HG03520 (cell line): ENCODE data around the gene DENND4C.
"Not testable (repeated sequence)": the region's sequence is repeated elsewhere in the genome, so short reads cannot be mapped to it uniquely, and the experiment has no call there.

Experiments used
- ATAC-seq: cut with Tn5 transposase; IDR thresholded peaks from one replicate; pipeline ENCODE4 v1.9.1; 2021; ENCODE audit warnings: mild to moderate bottlenecking, moderate library complexity; ENCODE audit not compliant: unreplicated experiment

Gene DENND4C

DNA sequence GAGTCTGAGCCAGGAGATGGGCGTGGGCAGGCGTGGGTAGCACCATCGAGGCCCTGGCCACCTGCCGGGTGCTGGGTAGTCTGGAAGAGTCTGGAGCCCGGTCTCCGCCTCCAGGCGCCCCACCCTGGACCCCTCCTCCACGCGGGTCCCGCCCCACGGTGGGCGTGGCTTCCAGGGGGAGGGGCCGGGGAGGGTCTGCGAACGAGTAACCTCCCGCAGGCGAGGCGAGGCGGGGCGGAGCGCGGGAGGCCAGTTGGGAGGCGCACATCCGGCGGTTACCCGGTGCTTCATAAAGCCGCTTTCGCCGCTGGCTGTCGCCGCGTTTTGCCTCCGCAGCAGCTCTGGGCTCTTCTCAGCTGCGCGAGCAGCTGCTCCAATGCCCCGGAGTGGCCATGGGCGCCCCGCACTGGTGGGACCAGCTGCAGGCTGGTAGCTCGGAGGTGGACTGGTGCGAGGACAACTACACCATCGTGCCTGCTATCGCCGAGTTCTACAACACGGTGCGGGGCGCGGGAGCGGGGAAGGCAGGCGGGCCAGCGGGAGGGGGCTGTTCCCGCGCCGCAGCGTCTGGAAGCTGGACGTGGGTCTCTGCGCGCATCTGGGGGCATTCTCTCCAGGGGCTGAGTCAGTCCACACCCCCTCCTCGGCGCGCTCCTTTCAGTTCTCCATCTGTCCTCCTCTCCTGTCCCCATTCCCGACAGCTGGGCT, 178.4 kb downstream of the DENND4C start, which contains the start of gene ACER2:
TSS of gene ACER2 (plus strand) at position 317 of the 708 bp plus-strand sequence. CDS start at position 393, 76 bp downstream.
- ATAC-seq = peak; percentile 92

DNA sequence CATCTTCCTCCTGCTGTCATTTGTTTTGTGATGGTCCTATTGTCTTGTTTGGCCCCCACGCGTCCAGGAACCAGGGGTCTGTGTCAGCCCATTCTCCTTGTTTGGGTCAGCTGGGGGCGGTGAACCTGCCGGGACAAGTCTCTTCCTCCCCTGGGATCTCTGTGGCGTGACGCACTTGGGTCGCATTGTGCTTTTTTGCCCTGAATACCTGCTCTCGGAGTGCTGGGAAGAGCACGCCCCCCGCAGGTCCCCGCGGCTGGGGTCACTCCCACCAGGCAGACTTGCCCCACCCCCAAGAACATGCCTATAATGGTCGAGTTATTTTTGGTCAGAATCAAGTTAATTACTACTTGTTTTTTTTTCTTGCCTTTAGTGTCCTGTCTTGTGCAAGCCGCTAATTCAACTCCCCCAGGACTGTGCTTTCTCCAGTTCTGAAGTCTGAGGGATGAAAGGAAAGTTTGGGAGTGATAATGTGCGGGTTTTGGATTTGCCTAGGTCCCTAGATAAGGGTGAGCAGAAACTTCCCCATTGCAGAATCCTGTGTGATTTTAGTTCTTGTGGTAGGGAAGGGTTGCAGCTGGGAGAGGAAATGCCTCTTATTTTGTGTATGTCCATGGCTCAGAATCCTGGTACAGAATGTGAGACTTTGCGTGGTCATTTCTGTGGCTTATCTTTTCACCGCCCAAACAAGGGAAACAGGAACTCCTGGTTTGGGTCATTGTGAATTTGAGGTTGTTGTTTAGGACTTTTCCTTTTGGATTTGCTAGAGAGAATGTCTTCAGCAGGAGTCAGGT, 179.1 kb downstream of the DENND4C start:
- no peak for ATAC-seq

DNA sequence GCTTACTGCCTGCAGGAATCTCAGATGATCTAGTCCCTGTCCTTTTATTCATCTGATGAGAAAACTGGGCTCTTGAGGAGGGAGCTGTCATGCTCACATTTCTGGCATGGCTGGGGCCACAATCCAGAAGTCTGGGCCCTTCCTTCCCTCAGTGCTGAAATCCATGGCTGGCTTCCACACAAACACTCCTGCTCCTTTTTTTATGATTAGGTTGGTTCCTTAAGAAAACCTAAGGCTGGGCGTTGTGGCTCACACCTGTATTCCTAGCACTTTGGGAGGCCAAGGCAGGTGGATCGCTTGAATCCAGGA, 179.7 kb downstream of the DENND4C start:
- no peak for ATAC-seq

DNA sequence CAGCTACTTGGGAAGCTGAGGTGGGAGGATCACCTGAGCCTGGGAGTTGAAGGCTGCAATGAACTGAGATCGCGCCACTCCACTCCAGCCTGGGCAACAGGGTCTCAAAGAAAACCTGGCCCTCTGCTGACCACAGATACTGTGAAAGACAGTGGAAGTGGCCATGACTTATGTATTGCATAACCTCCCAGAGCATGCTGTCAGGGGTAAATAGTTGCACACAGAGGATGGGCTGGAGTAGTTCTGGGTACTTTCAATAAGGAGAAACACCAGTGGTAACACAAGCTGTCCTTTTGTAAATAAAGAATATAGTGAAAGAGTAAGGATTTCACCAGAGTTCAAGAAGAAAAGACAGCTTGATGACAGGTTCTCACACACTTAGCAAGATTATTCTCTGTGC, 180.1 kb downstream of the DENND4C start:
- ATAC-seq = no peak

DNA sequence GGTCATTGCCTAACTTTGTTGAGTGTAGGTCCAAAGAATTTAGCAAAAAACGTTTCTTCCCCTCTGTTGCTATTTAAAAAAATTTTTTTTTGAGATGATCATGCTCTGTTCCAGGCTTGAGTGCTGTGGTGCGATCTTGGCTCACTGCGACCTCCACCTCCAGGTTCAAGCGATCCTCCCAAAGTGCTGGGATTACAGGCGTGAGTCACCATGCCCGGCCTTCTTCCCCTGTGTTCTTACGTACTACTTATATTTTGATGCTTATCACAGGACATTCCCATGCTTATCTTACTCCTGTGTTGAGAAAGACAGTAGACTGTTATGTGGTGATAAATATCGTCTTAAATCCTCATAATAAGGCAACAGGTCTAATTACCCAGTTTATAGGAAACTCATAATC, 180.8 kb downstream of the DENND4C start:
- ATAC-seq = no peak

DNA sequence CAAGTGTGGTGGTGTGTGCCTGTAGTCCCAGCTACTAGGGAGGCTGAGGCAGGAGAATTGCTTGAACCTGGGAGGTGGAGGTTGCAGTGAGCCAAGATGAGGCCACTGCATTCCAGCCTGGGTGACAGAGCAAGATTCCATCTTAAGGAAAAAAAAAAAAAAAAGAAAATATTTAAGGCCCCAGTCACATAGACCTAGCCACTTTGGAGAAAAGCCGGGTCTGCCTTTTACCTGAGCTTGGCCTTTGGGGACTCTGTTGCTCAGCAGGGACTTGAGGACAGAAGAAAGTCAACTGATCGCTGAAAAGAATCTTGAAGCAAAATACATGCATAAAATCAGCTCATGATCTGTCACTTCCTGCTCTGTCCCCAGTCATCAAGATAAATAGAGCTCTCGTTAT, 183.0 kb downstream of the DENND4C start:
- not testable (repeated sequence) for ATAC-seq

DNA sequence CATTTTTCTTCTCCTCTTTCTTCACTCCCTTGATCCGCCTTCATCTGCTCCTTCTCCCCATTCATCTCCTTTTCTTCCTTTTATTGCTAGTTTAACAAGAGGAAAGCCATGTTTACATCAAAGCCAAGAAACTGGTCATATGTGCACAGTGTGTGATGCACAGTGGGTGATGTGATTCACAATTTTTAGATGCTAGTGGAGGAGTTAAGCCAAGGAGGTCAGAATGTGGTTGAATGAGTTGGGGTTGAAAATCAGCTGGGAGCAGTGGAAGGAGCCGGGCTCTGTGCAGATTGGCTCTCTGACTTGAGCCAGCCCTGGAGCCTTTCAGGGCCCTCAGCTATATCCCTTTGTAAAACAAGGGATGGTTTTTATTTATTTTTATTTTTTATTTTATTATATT, 185.7 kb downstream of the DENND4C start:
- no peak for ATAC-seq

DNA sequence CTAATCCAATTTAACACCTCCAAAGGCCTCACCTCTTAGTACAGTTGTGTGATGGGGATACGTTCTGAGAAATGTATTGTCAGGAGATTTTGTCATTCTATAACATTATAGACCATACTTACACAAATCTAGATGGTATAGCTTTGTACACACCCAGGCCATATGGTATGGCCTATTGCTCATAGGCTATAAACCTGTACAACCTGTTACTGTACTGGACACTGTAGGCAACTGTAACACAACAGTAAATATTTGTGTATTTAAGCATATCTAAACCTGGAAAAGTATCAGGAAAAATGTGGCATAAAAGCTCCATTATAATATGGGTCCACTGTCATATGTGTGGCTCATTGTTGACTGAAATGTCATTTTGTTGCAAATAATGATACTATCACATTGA, 190.4 kb downstream of the DENND4C start:
- no peak for ATAC-seq
